ENCODE data around the gene ACLY. TPM values are rescaled to one million over a fixed set of nuclear protein-coding genes. Genes with fewer than 3 reads are reported as not detected.

Gene ACLY
- total and polyA plus RNA-seq, 2 of the 13 experiments (the other 11 are each of a cell fraction or from before 2014, with no cell fraction given): 111 to 218 TPM

DNA sequence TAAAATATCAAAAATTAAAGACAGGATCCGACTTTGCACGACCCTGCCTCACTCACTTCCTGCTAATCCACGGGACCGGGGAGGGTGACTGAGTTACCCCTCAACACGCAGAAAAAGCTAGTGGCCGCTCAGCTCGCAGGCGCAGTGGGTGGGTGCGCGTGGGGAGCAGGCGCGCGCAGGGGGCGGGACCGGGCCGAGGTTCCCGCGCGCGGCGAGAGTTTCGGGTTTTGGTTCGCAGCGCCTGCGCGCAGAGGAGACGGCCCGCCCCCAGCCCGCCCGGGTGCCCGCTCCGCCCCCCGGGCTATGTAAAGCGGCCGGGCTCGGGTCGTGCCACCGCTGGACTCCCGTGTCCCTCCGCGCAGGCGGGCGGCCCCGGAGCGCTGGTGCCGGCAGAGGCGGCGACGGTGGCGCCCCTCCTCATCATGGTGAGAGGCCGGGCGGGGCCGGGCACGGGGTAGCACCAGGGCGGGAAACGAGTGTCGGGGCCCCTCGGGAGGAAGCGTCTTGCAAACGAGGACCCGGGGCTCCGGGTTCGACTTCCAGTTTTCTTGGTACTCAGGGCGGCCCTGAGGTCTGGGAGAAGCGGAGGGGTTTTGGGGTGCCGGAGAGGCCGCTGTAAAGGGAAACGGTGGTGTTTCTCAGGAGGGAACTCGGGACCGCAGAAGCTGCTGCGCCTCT, 47.9 kb upstream of the ACLY start, which contains the start of gene CNP (continued):
- TF ChIP-seq, protein P1, sequence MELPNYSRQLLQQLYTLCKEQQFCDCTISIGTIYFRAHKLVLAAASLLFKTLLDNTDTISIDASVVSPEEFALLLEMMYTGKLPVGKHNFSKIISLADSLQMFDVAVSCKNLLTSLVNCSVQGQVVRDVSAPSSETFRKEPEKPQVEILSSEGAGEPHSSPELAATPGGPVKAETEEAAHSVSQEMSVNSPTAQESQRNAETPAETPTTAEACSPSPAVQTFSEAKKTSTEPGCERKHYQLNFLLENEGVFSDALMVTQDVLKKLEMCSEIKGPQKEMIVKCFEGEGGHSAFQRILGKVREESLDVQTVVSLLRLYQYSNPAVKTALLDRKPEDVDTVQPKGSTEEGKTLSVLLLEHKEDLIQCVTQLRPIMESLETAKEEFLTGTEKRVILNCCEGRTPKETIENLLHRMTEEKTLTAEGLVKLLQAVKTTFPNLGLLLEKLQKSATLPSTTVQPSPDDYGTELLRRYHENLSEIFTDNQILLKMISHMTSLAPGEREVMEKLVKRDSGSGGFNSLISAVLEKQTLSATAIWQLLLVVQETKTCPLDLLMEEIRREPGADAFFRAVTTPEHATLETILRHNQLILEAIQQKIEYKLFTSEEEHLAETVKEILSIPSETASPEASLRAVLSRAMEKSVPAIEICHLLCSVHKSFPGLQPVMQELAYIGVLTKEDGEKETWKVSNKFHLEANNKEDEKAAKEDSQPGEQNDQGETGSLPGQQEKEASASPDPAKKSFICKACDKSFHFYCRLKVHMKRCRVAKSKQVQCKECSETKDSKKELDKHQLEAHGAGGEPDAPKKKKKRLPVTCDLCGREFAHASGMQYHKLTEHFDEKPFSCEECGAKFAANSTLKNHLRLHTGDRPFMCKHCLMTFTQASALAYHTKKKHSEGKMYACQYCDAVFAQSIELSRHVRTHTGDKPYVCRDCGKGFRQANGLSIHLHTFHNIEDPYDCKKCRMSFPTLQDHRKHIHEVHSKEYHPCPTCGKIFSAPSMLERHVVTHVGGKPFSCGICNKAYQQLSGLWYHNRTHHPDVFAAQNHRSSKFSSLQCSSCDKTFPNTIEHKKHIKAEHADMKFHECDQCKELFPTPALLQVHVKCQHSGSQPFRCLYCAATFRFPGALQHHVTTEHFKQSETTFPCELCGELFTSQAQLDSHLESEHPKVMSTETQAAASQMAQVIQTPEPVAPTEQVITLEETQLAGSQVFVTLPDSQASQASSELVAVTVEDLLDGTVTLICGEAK (IDR thresholded peaks at IDR 0.05): no peak
- TF ChIP-seq, protein P1 (CRISPR knock-in tag; IDR thresholded peaks at IDR 0.05): peak; percentile 75; the same call in 1 of the 2 replicates
- TF ChIP-seq EP300 (IDR thresholded peaks at IDR 0.05; ENCODE audit: low read depth in 2 of 2, low read length in 2 of 2) (0 out of 4 replicates have a peak, but pooled peaks have one; percentile 22 to 33), EP300 (CRISPR knock-in tag; IDR thresholded peaks at IDR 0.05; ENCODE audit: borderline replicate concordance) (peak; percentile 30; the same call in 1 of the 2 replicates), MAF1 (CRISPR knock-in tag; IDR thresholded peaks at IDR 0.05; ENCODE audit: borderline replicate concordance) (peak; percentile 85; the same call in 1 of the 2 replicates)
- TF ChIP-seq, protein P2, sequence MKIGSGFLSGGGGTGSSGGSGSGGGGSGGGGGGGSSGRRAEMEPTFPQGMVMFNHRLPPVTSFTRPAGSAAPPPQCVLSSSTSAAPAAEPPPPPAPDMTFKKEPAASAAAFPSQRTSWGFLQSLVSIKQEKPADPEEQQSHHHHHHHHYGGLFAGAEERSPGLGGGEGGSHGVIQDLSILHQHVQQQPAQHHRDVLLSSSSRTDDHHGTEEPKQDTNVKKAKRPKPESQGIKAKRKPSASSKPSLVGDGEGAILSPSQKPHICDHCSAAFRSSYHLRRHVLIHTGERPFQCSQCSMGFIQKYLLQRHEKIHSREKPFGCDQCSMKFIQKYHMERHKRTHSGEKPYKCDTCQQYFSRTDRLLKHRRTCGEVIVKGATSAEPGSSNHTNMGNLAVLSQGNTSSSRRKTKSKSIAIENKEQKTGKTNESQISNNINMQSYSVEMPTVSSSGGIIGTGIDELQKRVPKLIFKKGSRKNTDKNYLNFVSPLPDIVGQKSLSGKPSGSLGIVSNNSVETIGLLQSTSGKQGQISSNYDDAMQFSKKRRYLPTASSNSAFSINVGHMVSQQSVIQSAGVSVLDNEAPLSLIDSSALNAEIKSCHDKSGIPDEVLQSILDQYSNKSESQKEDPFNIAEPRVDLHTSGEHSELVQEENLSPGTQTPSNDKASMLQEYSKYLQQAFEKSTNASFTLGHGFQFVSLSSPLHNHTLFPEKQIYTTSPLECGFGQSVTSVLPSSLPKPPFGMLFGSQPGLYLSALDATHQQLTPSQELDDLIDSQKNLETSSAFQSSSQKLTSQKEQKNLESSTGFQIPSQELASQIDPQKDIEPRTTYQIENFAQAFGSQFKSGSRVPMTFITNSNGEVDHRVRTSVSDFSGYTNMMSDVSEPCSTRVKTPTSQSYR (CRISPR knock-in tag; IDR thresholded peaks at IDR 0.05; ENCODE audit: borderline replicate concordance): peak; percentile 45; the same call in 1 of the 2 replicates
- TF ChIP-seq, protein P3, sequence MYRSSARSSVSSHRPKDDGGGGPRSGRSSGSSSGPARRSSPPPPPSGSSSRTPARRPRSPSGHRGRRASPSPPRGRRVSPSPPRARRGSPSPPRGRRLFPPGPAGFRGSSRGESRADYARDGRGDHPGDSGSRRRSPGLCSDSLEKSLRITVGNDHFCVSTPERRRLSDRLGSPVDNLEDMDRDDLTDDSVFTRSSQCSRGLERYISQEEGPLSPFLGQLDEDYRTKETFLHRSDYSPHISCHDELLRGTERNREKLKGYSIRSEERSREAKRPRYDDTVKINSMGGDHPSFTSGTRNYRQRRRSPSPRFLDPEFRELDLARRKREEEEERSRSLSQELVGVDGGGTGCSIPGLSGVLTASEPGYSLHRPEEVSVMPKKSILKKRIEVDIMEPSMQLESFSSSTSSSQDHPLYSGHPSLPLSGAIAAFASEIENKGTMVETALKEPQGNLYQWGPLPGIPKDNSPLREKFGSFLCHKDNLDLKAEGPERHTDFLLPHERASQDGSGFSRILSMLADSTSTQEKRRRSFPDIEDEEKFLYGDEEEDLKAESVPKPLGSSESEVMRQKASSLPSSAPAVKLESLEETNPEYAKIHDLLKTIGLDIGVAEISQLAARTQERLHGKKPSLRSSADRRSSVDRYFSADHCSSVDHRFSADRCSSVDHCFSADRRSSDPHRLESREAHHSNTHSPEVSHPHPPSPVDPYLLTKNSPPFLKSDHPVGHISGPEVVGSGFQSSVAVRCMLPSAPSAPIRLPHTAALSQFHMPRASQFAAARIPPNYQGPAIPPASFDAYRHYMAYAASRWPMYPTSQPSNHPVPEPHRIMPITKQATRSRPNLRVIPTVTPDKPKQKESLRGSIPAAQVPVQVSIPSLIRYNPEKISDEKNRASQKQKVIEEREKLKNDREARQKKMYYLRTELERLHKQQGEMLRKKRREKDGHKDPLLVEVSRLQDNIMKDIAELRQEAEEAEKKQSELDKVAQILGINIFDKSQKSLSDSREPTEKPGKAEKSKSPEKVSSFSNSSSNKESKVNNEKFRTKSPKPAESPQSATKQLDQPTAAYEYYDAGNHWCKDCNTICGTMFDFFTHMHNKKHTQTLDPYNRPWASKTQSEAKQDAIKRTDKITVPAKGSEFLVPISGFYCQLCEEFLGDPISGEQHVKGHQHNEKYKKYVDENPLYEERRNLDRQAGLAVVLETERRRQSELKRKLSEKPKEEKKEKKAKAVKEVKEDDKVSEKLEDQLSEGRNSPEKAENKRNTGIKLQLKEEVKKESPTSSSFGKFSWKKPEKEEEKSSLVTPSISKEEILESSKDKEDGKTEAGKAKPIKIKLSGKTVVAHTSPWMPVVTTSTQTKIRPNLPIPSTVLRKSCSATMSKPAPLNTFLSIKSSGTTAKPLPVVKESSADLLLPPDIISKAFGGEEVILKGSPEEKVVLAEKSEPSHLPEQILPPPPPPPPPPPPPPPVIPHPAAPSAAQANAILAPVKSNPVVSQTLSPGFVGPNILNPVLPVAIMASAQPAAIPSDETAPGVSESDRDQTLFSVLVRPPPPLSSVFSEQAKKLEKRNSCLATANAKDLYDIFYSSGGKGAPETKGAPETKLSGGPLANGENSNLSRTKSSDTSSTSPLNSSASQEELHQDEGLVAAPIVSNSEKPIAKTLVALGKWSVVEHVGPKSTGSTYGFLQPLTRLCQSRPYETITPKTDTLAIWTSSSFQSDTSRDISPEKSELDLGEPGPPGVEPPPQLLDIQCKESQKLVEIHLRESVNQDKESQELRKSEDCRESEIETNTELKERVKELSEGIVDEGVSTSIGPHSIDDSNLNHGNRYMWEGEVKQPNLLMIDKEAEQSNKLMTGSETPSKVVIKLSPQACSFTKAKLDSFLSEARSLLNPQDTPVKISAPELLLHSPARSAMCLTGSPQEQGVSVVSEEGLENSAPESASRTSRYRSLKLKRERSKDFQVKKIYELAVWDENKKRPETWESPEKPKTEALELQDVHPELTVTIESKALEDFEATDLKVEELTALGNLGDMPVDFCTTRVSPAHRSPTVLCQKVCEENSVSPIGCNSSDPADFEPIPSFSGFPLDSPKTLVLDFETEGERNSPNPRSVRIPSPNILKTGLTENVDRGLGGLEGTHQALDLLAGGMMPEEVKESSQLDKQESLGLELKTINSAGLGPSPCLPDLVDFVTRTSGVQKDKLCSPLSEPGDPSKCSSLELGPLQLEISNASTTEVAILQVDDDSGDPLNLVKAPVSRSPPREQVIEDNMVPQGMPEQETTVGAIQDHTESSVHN (CRISPR knock-in tag; IDR thresholded peaks at IDR 0.05): peak; percentile 88

Measured in HepG2 (cell line).